Embryonic facial prominence (tissue), 1 donor: ENCODE data around the gene MAN1A1.
"Not testable (repeated sequence)": the region's sequence is repeated elsewhere in the genome, so short reads cannot be mapped to it uniquely, and the experiment has no call there.

Source experiments
- DNase-seq: peaks from one replicate; pipeline ENCODE4 v3.0.0-alpha.2; 2016; ENCODE audit errors: extremely low spot score

Gene MAN1A1

GRCh38 chr6:119349361-119350201 is at the start of gene MAN1A1:
Gene MAN1A1 (minus strand): TSS chr6:119349761. CDS start chr6:119349065, 696 bp downstream.
- peak; percentile 71 for DNase-seq

- no peak for DNase-seq
These were observed 45.6 kb upstream of the MAN1A1 start for GRCh38 chr6:119395192-119395591.

- no peak for DNase-seq
These were observed 40.8 kb upstream of the MAN1A1 start for GRCh38 chr6:119390247-119390793.

DNA sequence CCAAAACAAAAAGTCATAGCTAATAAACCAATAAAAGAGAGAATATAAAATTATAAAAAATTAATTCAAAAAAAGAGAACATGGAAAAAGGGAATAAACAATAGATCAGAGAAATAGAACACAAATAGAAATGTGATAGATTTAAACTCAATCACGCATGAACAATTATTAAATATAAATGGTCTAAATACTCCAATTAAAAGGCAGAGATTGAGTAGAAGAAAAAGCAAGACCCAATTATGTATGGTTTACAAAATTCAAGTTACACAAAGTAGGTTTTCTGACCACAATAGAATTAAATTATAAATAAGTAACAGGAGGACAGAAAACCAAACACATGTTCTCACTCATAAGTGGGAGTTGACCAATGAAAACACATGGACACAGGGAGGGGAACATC is 36.4 kb upstream of the MAN1A1 start:
- DNase-seq, result no peak

DNA sequence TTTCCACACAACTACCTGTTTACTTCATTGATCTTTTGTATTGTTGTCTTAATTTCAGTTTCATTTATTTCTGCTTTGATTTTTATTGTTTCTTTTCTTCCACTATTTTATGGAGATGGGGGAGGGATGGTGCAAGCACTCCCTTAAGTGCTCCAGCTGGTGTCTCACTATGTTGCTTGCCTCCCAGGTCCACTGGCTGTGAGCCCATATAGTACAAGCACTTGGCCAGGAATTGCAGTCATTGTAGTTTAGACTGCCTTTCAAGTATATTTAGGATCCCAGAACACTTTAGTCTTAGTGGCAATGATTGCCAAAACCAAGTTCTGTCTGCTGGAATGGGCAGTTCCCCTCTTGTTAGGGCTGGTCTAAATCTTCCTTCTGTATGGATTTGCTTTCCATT is 34.9 kb upstream of the MAN1A1 start:
- no peak for DNase-seq

- no peak for DNase-seq
These were observed 30.2 kb upstream of the MAN1A1 start for GRCh38 chr6:119379809-119380208.

GRCh38 chr6:119377043-119377442 is 27.5 kb upstream of the MAN1A1 start:
- DNase-seq, result not testable (repeated sequence)

- DNase-seq, result no peak
These were observed 20.5 kb upstream of the MAN1A1 start for GRCh38 chr6:119370080-119370479.

- DNase-seq, result no peak
These were observed 19.4 kb upstream of the MAN1A1 start for GRCh38 chr6:119368921-119369320.

- DNase-seq, result no peak
These were observed 11.6 kb upstream of the MAN1A1 start for GRCh38 chr6:119361209-119361608.

- DNase-seq, result no peak
These were observed 10.8 kb upstream of the MAN1A1 start for GRCh38 chr6:119360262-119360915.

- DNase-seq, result no peak
These were observed 6.3 kb upstream of the MAN1A1 start for GRCh38 chr6:119355890-119356289.

- no peak for DNase-seq
These were observed 5.6 kb upstream of the MAN1A1 start for GRCh38 chr6:119355157-119355556.

GRCh38 chr6:119353696-119354095 is 4.1 kb upstream of the MAN1A1 start:
- DNase-seq, result no peak

DNA sequence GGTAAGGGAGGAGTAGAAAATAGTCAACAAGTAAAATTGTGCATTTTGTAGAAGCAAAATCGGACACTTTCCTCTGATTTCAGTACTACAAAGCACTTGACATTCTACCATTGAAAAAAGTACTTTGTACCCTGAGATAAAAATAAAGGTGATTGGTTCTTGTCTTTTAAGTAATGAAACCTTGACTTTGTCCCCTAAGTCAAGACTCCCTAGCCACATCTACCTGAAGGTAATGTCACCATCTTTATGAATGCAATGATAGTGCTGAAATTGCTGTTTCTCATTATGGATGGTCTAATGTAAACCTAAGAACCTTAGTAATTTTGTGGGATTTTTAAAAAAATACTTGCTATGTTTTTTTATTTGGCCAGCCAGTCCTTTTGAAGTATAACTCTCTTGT is 2.4 kb upstream of the MAN1A1 start:
- DNase-seq, result no peak

DNA sequence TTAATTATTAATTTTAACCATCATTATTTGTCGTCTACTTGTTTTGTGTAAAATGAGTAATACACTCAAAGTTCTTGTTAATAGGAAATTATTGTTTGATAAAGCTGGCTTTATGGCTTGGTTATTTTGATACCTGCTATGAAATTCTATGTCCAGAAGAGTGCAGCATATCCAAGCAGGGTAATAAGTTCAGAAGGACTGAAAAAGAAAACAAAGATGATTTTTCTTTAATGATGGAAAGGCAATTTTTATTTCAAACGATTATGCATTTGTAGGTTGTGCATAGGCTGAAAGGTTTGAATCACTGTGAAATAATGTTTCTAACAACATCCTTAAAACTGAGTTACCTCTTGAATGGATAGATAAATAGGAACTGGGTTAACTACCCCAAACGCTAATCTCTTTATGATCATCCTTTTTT is 1.4 kb upstream of the MAN1A1 start:
- DNase-seq, result no peak

GRCh38 chr6:119350202-119350951 is 816 bp upstream of the MAN1A1 start:
- peak; percentile 40 for DNase-seq

DNA sequence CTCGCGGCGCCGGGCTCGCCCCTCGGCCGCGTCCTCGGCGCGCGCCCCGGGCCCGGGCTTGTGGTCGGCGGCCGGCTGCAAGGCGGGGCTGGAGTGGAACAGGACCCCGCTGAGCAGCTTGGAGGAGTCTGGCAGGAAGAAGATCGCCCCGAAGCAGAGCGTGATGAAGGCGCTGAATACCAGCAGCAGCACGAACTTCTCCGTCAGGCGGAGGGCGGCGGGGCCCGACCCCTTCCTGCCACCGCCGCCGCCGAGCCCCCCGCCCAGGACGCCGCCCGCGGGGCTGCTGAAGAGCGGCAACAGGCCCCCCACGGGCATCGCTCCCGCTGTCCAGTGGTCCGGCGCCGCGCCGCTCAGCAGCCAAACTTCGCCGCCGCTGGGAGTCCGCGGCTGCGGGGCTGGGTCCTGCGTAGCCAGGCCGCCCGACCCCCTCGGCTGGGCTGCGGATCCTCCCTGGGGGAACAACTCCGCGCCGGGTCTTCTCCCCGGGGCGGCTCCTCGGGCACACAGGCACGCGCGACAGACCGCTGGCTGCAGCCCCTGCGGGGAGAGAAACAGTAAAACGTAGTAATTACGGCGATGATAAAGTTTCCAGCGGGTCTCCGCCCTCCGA is 707 bp downstream of the MAN1A1 start:
- DNase-seq, result peak; percentile 16

DNA sequence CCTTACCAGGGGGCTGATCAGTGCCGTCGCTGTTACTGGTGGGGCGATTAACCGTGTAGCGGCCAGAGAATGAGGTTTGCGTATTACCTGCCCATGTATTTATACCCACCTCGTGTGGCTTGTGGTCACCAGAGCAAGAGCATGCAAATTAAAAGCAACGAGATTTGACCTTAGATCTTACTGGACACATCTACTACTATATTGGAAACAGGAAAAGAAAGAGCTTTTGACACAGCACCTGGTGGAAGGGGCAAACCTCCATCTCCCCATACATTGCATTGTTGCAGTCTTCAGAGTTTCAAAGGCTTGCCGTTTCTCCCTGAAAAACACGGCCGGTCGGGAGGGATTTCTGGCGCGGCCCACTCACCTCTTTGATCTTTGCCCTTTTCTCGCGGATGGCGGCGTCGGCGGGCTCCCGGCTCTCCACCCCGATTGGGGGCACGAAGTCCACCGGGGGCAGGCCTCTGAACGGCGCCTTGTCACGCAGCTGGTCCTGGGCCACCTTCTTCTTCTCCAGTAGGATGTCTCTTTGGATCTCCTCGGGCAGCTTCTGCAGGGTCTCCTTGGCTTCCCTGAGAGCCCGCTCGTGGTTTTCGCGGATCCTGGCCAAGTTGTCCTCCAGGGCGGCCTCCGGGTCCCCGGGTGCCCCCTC is 1.3 kb downstream of the MAN1A1 start:
- DNase-seq, result no peak

DNA sequence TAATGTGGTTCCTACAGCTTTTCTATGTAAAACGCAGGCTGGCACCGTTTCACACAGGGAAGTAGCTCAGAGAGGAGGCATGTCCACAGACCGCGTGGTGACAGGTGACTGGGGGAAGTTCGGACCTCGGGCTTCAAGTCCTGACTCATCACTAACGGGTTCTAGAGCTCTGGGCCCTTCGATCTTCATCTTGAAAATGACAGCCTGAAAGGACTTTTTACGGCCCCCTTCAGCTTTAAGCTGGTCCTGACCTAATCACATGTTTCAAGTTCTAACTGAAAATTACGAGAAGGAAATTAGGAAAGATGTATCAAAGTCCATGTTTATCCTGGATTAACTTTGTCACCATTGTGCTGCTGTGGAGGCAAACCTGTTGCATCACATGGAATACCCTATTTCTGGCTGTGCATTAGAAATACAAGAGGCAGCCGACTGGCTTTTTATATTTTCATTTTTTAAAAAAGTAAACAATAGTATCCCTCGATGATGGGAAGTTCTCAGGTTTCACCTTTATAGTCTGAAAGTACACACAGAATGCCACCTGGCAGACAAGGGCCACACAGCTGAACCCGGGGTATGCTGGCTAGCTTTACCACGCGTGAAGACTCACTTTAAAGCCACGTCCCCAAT is 2.0 kb downstream of the MAN1A1 start:
- no peak for DNase-seq

- DNase-seq, result no peak
These were observed 2.6 kb downstream of the MAN1A1 start for GRCh38 chr6:119346936-119347335.
